K562 (cell line): ENCODE measurements around the gene SHBG. TPM values are rescaled to one million over a fixed set of nuclear protein-coding genes. Genes with fewer than 3 reads are reported as not detected.

Experiments
- ATAC-seq: fragments of 200-7000 bp; cut with Tn5 transposase; 3 replicates; pipeline ENCODE4 v1.9.1; 2020; ENCODE audit warnings: moderate library complexity
- BruUV-seq: library from RNA; stranded (reverse); fragments of 400-500 nt; replicated peaks from 2 replicates; lab custom pipeline; 2021; lab: Mats Ljungman, UMichigan
- CTCF ChIA-PET: fragments of 300-600 bp; formaldehyde crosslinking; extraction: SDS; loops from one replicate; lab custom pipeline; 2021; ENCODE audit warnings: low intra/inter-chr PET ratio; lab: Yijun Ruan, JAX
- POLR2A ChIA-PET: fragments of 300-600, 350-650 bp; sonication (Branson Sonifier 250); formaldehyde crosslinking; extraction: SDS; loops from one replicate; lab custom pipeline; 2021; ENCODE audit warnings: antibody characterized with exemption, inconsistent platforms; lab: Yijun Ruan, JAX
- DNase-seq, 4 experiments: peaks; one replicate each; pipeline versions ENCODE4 v3.0.0 to v3.0.0-alpha.2; 2011 to 2018; ENCODE audit warnings: low spot score in 3 of 4, mixed read lengths in 3 of 4; ENCODE audit errors: extremely low read depth in 1 of 4
- FAIRE-seq: peaks from 2 replicates; lab custom pipeline; 2011; peaks lifted over from hg19 to GRCh38; lab: Jason Lieb, UNC
- H2AFZ ChIP-seq: 2 replicates; pipeline ENCODE4 v1.6.0; 2011; ENCODE audit warnings: low read depth, low read length, control low read depth, inconsistent platforms
- H3K27ac ChIP-seq: fragments of 200-600 bp; 3 replicates; pipeline ENCODE4 v1.8.0; 2011; ENCODE audit warnings: low read depth, mild to moderate bottlenecking, control low read depth, inconsistent platforms, low read length, moderate library complexity, mixed read lengths; ENCODE audit errors: extremely low read depth
- H3K27me3 ChIP-seq, 2 experiments: fragments of 300-600 bp in 1 of 2; 2 replicates in 1 of 2; 3 replicates in 1 of 2; pipeline versions ENCODE4 v1.6.0 to v1.8.0; 2011; ENCODE audit warnings: inconsistent platforms in 2 of 2, low read length in 2 of 2, mild to moderate bottlenecking in 1 of 2, mixed read lengths in 1 of 2, moderate library complexity in 1 of 2; ENCODE audit not compliant: control insufficient read depth in 2 of 2, insufficient read depth in 2 of 2
- H3K36me3 ChIP-seq: fragments of 300-600 bp; 3 replicates; pipeline ENCODE4 v1.8.0; 2011; ENCODE audit warnings: mild to moderate bottlenecking, low read length, inconsistent platforms; ENCODE audit not compliant: control insufficient read depth, insufficient read depth
- H3K4me1 ChIP-seq, 2 experiments: fragments of 200-600 bp in 1 of 2; replicated peaks in 1 of 2; 2 replicates in 1 of 2; 3 replicates in 1 of 2; pipeline versions ENCODE4 v1.5.1 to v1.8.0; 2011; ENCODE audit warnings: inconsistent platforms in 2 of 2, low read length in 2 of 2, mild to moderate bottlenecking in 1 of 2, mixed read lengths in 1 of 2, moderate library complexity in 1 of 2; ENCODE audit not compliant: control insufficient read depth in 2 of 2, insufficient read depth in 2 of 2
- H3K4me2 ChIP-seq: 2 replicates; pipeline ENCODE4 v1.6.1; 2011; ENCODE audit warnings: low read length, control low read depth, inconsistent platforms, mixed read lengths; ENCODE audit not compliant: insufficient read depth
- H3K4me3 ChIP-seq: fragments of 200-600 bp; sonication (generic), shearing (Covaris generic); 2 replicates; pipeline ENCODE4 v1.5.1; 2016; ENCODE audit warnings: control low read depth, inconsistent platforms
- H3K79me2 ChIP-seq: fragments of 200-600 bp; 3 replicates; pipeline ENCODE4 v1.8.0; 2011; ENCODE audit warnings: low read length, inconsistent platforms; ENCODE audit not compliant: control insufficient read depth, insufficient read depth
- H3K9ac ChIP-seq, 2 experiments: 2 replicates each; pipeline versions ENCODE4 v1.6.0 to v1.6.1; 2011; ENCODE audit warnings: low read depth in 2 of 2, low read length in 2 of 2, control low read depth in 1 of 2, inconsistent platforms in 1 of 2, mild to moderate bottlenecking in 1 of 2, mixed read lengths in 1 of 2; ENCODE audit not compliant: insufficient read depth in 1 of 2
- H3K9me1 ChIP-seq: one replicate; pipeline ENCODE4 v1.6.0; 2011; ENCODE audit warnings: inconsistent platforms, mild to moderate bottlenecking, low read length, moderate library complexity; ENCODE audit not compliant: control insufficient read depth, insufficient read depth
- H3K9me3 ChIP-seq: replicated peaks from 2 replicates; pipeline ENCODE4 v1.5.1; 2011; ENCODE audit warnings: low read depth, low read length, inconsistent platforms; ENCODE audit not compliant: control insufficient read depth, insufficient read depth
- H4K20me1 ChIP-seq: replicated peaks from 2 replicates; pipeline ENCODE4 v1.6.1; 2011; ENCODE audit warnings: low read length, inconsistent platforms, mixed read lengths; ENCODE audit not compliant: control insufficient read depth, insufficient read depth
- BRCA1 ChIP-seq, 2 experiments: fragments of 450-650 bp in 1 of 2; sonication (generic) in 1 of 2; formaldehyde crosslinking in 1 of 2; IDR thresholded peaks; 2 replicates each; pipeline versions ENCODE4 v1.5.0 to v1.6.1; 2017 to 2020; ENCODE audit warnings: mild to moderate bottlenecking in 1 of 2, missing genetic modification reagents in 1 of 2
- CBX1 ChIP-seq: sonication (generic); IDR thresholded peaks from 2 replicates; pipeline ENCODE4 v1.6.1; 2016; ENCODE audit warnings: antibody characterized with exemption, low read depth, mild to moderate bottlenecking
- ETS2 ChIP-seq: IDR thresholded peaks from 2 replicates; pipeline ENCODE4 v1.6.1; 2016; ENCODE audit warnings: borderline replicate concordance, missing genetic modification characterization, mild to moderate bottlenecking, moderate library complexity, missing compliant biosample characterization; ENCODE audit not compliant: poor library complexity, severe bottlenecking
- HMGN3 ChIP-seq: IDR thresholded peaks from 2 replicates; pipeline ENCODE4 v1.6.1; 2011; ENCODE audit warnings: borderline replicate concordance, low read depth, mild to moderate bottlenecking, mixed read lengths, low read length; ENCODE audit not compliant: insufficient read length; ENCODE audit errors: extremely low read depth
- KDM5B ChIP-seq: fragments of 200-600 bp; sonication (generic); IDR thresholded peaks from 2 replicates; pipeline ENCODE4 v1.6.1; 2012; ENCODE audit warnings: low read depth, mild to moderate bottlenecking, moderate library complexity, low read length, control low read depth, inconsistent platforms; ENCODE audit not compliant: insufficient replicate concordance
- MIER1 ChIP-seq: fragments of 450-650 bp; IDR thresholded peaks from 2 replicates; pipeline ENCODE4 v1.6.1; 2016; ENCODE audit warnings: antibody characterized with exemption, mild to moderate bottlenecking, low read depth
- MYC ChIP-seq, 2 experiments: fragments of 250-450 bp in 1 of 2; sonication (Bioruptor Pico) in 1 of 2; IDR thresholded peaks; 2 replicates each; pipeline versions ENCODE4 v1.5.1 to v1.6.1; 2012 to 2021; ENCODE audit warnings: low read depth in 2 of 2, borderline replicate concordance in 1 of 2, improper control_type of control experiment in 1 of 2, low read length in 1 of 2, mild to moderate bottlenecking in 1 of 2, moderate library complexity in 1 of 2
- NR2C1 ChIP-seq, 2 experiments: fragments of 450-650 bp; IDR thresholded peaks; 2 replicates each; pipeline ENCODE4 v1.6.1; 2017; ENCODE audit warnings: mild to moderate bottlenecking in 2 of 2, antibody characterized with exemption in 1 of 2, inconsistent platforms in 1 of 2, missing compliant biosample characterization in 1 of 2, missing genetic modification characterization in 1 of 2
- RBM39 ChIP-seq: fragments of 200-400 bp; formaldehyde crosslinking; optimal IDR thresholded peaks from 2 replicates; pipeline ENCODE3; 2018; ENCODE audit warnings: low read depth, low read length
- RCOR1 ChIP-seq, 2 experiments: IDR thresholded peaks; 2 replicates each; pipeline ENCODE4 v1.6.1; 2012; ENCODE audit warnings: low read depth in 2 of 2, low read length in 2 of 2, borderline replicate concordance in 1 of 2, improper control_type of control experiment in 1 of 2
- SAP30 ChIP-seq: fragments of 200-600 bp; sonication (generic); IDR thresholded peaks from 2 replicates; pipeline ENCODE4 v1.6.1; 2012; ENCODE audit warnings: borderline replicate concordance, low read depth, mild to moderate bottlenecking, moderate library complexity, low read length, control low read depth, inconsistent platforms; ENCODE audit not compliant: insufficient read depth, poor library complexity, severe bottlenecking
- TCF7 ChIP-seq: sonication (generic); IDR thresholded peaks from 2 replicates; pipeline ENCODE4 v1.6.1; 2016; ENCODE audit warnings: antibody characterized with exemption, borderline replicate concordance
- U2AF1 ChIP-seq: fragments of 200-400 bp; formaldehyde crosslinking; optimal IDR thresholded peaks from 2 replicates; pipeline ENCODE3; 2017; ENCODE audit warnings: mild to moderate bottlenecking, low read depth, low read length, moderate library complexity
- ZFP30 ChIP-seq: fragments of 250-450 bp; sonication (Bioruptor Pico); IDR thresholded peaks from 2 replicates; pipeline ENCODE4 v1.8.0; 2022; ENCODE audit warnings: moderate library complexity, mild to moderate bottlenecking, inconsistent platforms, borderline replicate concordance
- ZFPM2 ChIP-seq: fragments of 250-450 bp; sonication (Bioruptor Pico); IDR thresholded peaks from 2 replicates; pipeline ENCODE4 v1.5.1; 2022; ENCODE audit warnings: mild to moderate bottlenecking
- ZNF12 ChIP-seq: sonication (generic); formaldehyde crosslinking; IDR thresholded peaks from 2 replicates; pipeline ENCODE4 v1.4.0; 2020; ENCODE audit warnings: mild to moderate bottlenecking, missing genetic modification reagents
- ZNF165 ChIP-seq: fragments of 250-450 bp; sonication (Bioruptor Pico); IDR thresholded peaks from 2 replicates; pipeline ENCODE4 v1.4.0; 2020; ENCODE audit warnings: borderline replicate concordance
- ZNF778 ChIP-seq: fragments of 450-650 bp; formaldehyde crosslinking; IDR thresholded peaks from 2 replicates; pipeline ENCODE4 v1.4.0; 2020; ENCODE audit warnings: mild to moderate bottlenecking, moderate library complexity
- WGBS: fragments of 100-300 bp; shearing (Covaris generic); methylation state at CpG from one replicate; pipeline ENCODE4 v1.1.6; 2016; ENCODE audit warnings: low coverage, mixed read lengths; ENCODE audit not compliant: insufficient coverage; ENCODE audit errors: missing lambda C conversion rate; 5-methylcytosine and 5-hydroxymethylcytosine counted together
- in situ Hi-C: fragments of 300-500 bp; cut with MboI; formaldehyde crosslinking; loops from 4 replicates; pipeline ENCODE4 v1.15.0; 2018; ENCODE audit warnings: inconsistent platforms, mixed read lengths
- intact Hi-C: fragments of 100-400 bp; cut with micrococcal nuclease; formaldehyde crosslinking; loops from 2 replicates; pipeline ENCODE4 v1.14.2; 2022
- polyA plus RNA-seq, 8 experiments: library from polyadenylated mRNA; depleted of rRNA in 4 of 8; stranded (reverse) in 5 of 8; unstranded in 3 of 8; fragments of >200 nt; fragmentation: Nextera tagmentation in 2 of 8; fragmentation: Illumina TruSeq in 1 of 8; extraction: Ambion mirVana in 2 of 8; extraction: Trizol in 1 of 8; gene quantifications; 2 replicates each; pipeline versions ENCODE4 v1.2.1 to v1.2.3, GENCODE V29; 2011 to 2014; ENCODE audit warnings: inconsistent platforms in 1 of 8, missing spikeins in 1 of 8
- total RNA-seq, 7 experiments: library from RNA; depleted of rRNA in 6 of 7; stranded (reverse); fragments of >200 nt in 6 of 7; fragmentation: Illumina TruSeq in 2 of 7; extraction: Trizol in 2 of 7; gene quantifications; 2 replicates each; pipeline versions ENCODE4 v1.2.1 to v1.2.3, GENCODE V29; 2011 to 2021; ENCODE audit warnings: low replicate concordance in 1 of 7
- TF ChIP-seq, protein P1 (sequence below): fragments of 450-650 bp; formaldehyde crosslinking; IDR thresholded peaks from 2 replicates; pipeline ENCODE4 v1.4.0; 2020; ENCODE audit warnings: mild to moderate bottlenecking

SHBG gene
- total and polyA plus RNA-seq, 9 of the 15 experiments (the other 6 are each of a cell fraction or from before 2014, with no cell fraction given): not detected

DNA sequence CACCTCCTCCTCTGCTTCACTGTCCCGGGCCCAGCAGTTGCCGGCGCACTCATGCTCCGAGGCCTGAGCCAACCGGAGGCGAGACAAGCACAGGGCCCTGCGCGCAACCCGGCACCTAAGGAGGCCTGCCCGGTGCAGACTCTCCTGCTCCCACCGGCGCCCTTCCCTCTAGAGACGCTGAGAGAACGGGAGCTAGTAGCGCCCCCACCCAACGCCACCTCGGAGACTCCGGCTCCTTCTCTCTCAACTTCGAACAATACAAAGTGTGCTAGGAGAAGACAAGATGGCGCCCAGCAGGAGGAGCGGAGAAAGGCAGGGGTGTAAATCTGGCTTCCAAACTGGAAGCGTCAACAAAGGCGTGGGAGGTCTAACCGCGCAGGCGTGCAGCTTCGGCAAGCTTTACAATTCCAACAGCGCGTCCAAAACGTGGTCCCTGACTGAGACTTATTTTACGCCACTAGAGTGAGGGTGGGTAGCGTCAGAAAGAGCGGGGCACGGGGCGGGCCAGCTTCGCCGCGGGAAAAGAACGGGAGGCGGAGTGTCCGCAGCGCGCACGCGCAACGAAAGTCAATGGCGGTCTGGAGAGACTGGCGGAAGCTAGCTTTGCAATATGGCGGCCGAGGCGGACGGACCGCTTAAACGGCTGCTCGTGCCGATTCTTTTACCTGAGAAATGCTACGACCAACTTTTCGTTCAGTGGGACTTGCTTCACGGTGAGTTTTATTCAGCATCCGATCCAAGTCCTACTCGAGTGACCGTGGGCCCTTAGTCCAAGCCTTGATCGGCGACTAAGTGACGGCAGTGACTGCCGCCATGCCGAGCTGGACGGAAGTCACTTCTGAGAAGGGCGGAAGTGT, 46.5 kb upstream of the SHBG start, which contains the start of gene MPDU1:
Gene MPDU1 (plus strand): TSS at position 600 of the 857 bp plus-strand sequence. CDS start 11 bp downstream, at position 611.
- WGBS: 5% methylated on average over 39 of the region's 69 CpGs
- in situ Hi-C loops: no loop called here
- Histone ChIP-seq H3K4me3 (peak within 1 kb of the TSS; percentile 47), H3K9me1 (no peaks in the 10 kb centered on the region), H2AFZ (peak within 1 kb of the TSS; percentile 98), H3K36me3 (peaks cover 29% of the 10 kb centered on the region), H3K27me3 (no peaks in the 10 kb centered on the region), H4K20me1 (0 out of 2 replicates have a peak, but pooled peaks cover 3% of the 10 kb centered on the region), H3K79me2 (peaks cover 78% of the 10 kb centered on the region), H3K4me1 (peaks cover 65 to 80% of the 10 kb centered on the region in 2 experiments), H3K9ac (peak within 1 kb of the TSS; percentile 96 to 98), H3K9me3 (no peaks in the 10 kb centered on the region), H3K4me2 (peak within 1 kb of the TSS; percentile 94), H3K27ac (peak within 1 kb of the TSS; percentile 99)
- POLR2A ChIA-PET: interaction anchor here (0.6 to 3.4 kb wide), 16 partner anchors 10 to 590 kb away, joined by 3 to 46 read pairs (median 4); partner anchors contain the start of genes ATP1B2, TP53 and WRAP53
- BruUV-seq: TSS peak; percentile 75
- CTCF ChIA-PET: no interaction called here
- intact Hi-C loops: loop anchor here (5.0 kb wide), 1 partner anchor 34 kb away; no protein-coding TSS in a partner anchor
- FAIRE-seq (peak; percentile 93), ATAC-seq (peak; percentile 55), DNase-seq (peak; percentile 70 to 96 (median 78))
- TF ChIP-seq, protein P1, sequence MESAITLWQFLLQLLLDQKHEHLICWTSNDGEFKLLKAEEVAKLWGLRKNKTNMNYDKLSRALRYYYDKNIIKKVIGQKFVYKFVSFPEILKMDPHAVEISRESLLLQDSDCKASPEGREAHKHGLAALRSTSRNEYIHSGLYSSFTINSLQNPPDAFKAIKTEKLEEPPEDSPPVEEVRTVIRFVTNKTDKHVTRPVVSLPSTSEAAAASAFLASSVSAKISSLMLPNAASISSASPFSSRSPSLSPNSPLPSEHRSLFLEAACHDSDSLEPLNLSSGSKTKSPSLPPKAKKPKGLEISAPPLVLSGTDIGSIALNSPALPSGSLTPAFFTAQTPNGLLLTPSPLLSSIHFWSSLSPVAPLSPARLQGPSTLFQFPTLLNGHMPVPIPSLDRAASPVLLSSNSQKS (CRISPR knock-in tag): no peak
- TF ChIP-seq ZFP30 (CRISPR knock-in tag) (no peak), RCOR1 (IDR thresholded peaks at IDR 0.05; ENCODE audit: borderline replicate concordance in 1 of 2, low read depth in 2 of 2, low read length in 2 of 2) (peak in 1 of 2 experiments; percentile 79; a peak in 2 of 4 replicates), ZNF12 (no peak; the same call in 1 of the 2 replicates), MYC (IDR thresholded peaks at IDR 0.05; ENCODE audit: low read depth, low read length) (peak; percentile 95), MYC (CRISPR knock-in tag; IDR thresholded peaks at IDR 0.05; ENCODE audit: borderline replicate concordance, low read depth) (no peak), RBM39 (no peak), SAP30 (peak; percentile 58), KDM5B (peak; percentile 74), ETS2 (tag) (no peak), NR2C1 (IDR thresholded peaks at IDR 0.05) (peak; percentile 59; the same call in 1 of the 2 replicates), NR2C1 (tag; IDR thresholded peaks at IDR 0.05) (peak; percentile 43; the same call in 1 of the 2 replicates), CBX1 (0 out of 2 replicates have a peak, but pooled peaks have one; percentile 29), MIER1 (no peak), HMGN3 (no peak), ZNF165 (CRISPR knock-in tag) (no peak), ZFPM2 (CRISPR knock-in tag) (no peak), ZNF778 (CRISPR knock-in tag) (no peak), U2AF1 (no peak), TCF7 (no peak), BRCA1 (IDR thresholded peaks at IDR 0.05) (no peak), BRCA1 (CRISPR knock-in tag; IDR thresholded peaks at IDR 0.05) (no peak)
